Lower leg skin (tissue), 4 donors: ENCODE results near the gene DRD3. TPM values are rescaled to one million over a fixed set of nuclear protein-coding genes. Genes with fewer than 3 reads are reported as not detected.

Experiments
- DNase-seq, 2 donors: peaks; one replicate each; pipeline ENCODE4 v3.0.0-alpha.2; 2019; ENCODE audit warnings: low spot score in 2 of 2
- H3K4me3 ChIP-seq: fragments of 200-600 bp; sonication (generic); 2 replicates; pipeline ENCODE4 v1.5.1; 2017; ENCODE audit warnings: mild to moderate bottlenecking, low read depth; ENCODE audit not compliant: poor library complexity, severe bottlenecking
- CTCF ChIP-seq, 3 donors: fragments of 450-650 bp; IDR thresholded peaks; one replicate each; pipeline ENCODE4 v1.5.1; 2016; ENCODE audit warnings: antibody characterized with exemption in 3 of 3, mild to moderate bottlenecking in 3 of 3, moderate library complexity in 2 of 3
- POLR2A ChIP-seq, 2 donors: fragments of 450-650 bp; IDR thresholded peaks; one replicate each; pipeline ENCODE4 v1.6.1; 2016 to 2017; ENCODE audit warnings: antibody characterized with exemption in 2 of 2, mild to moderate bottlenecking in 1 of 2, moderate library complexity in 1 of 2
- WGBS, 2 donors: methylation state at CpG; one replicate each; pipeline ENCODE4 v1.1.5; 2018; 5-methylcytosine and 5-hydroxymethylcytosine counted together
- intact Hi-C: fragments of 100-400 bp; cut with DNase I; formaldehyde crosslinking; loops from one replicate; pipeline ENCODE4 v1.15.0; 2023; ENCODE audit warnings: low total_unique reads
- total RNA-seq, 4 donors: library from RNA; depleted of rRNA; stranded (reverse); fragments of >200 nt; gene quantifications; one replicate each; pipeline ENCODE4 v1.1.0, GENCODE V29; 2016

The DRD3 gene
- not detected for total RNA-seq

DNA sequence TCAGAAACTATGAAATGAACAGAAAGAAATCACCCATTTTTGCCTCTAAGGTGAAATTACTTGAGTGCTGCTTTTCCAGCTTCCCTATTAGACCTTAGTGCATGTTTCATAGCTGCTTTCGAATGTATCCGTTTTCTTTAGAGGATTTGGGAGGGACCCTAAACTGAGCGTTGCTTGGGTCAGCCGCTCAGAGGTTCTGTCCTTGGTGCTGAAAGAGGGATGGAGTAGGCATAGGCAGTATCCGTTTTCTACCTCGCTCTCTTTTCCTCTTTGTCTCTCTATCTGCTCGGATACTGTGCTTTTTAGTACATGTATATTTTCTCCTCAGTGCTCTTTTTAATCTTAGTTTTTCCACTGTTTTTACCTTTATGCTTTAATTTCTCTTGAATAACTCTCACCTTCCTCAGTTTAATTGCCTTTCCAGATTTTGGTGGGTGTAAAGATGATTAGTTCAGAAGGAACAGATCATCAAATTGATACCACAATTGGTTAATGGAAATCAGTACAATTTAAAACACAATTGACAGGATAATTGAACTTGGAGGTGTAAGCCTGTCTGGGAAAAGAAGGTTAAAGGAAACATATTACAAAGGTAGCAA lies at the start of gene DRD3:
TSS of gene DRD3 (minus strand) at position 283 of the 599 bp plus-strand sequence. CDS start 7,060 bp downstream, outside the sequence.
- no peak within 1 kb of the TSS for H3K4me3 ChIP-seq
- no peak for DNase-seq
- intact Hi-C loops: no loop called here
- WGBS, 2 donors: 6 to 8% methylated on average over 7 of the region's 7 CpGs
- TF ChIP-seq POLR2A (IDR thresholded peaks at IDR 0.05): no peak
- no peak for TF ChIP-seq CTCF (IDR thresholded peaks at IDR 0.05)

DNA sequence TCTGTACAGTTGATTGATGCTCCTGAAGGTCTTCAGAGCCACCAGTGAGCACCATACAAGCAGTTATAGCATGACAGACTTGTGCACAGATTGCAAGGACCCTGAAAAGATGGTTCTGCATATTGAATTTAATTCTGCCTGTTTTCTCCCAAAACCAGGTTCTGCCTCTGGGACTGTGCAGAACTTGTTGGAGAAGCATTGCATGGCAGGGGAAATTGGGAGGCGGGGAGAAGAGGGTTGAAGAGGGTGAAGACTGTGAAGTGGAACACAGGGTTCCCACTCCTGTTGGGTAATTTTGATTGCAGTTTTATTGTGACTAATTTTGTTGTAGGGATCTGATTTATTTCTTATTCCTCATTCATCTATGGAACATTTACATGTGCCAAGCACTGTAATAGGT lies 48.2 kb upstream of the DRD3 start:
- no peak for TF ChIP-seq CTCF (IDR thresholded peaks at IDR 0.05)
- no peak for TF ChIP-seq POLR2A (IDR thresholded peaks at IDR 0.05)
- H3K4me3 ChIP-seq: no peak overlapping the region
- no peak for DNase-seq
- 93 to 97% methylated on average over 1 of the region's 1 CpG for WGBS, 2 donors
- intact Hi-C loops: no loop called here

GRCh38 chr3:114226313-114226712 lies 47.5 kb upstream of the DRD3 start:
- TF ChIP-seq CTCF (IDR thresholded peaks at IDR 0.05): no peak
- no peak for TF ChIP-seq POLR2A (IDR thresholded peaks at IDR 0.05)
- 93% methylated on average over 2 of the region's 2 CpGs for WGBS, 2 donors
- intact Hi-C loops: no loop called here
- DNase-seq: no peak
- no peak overlapping the region for H3K4me3 ChIP-seq

DNA sequence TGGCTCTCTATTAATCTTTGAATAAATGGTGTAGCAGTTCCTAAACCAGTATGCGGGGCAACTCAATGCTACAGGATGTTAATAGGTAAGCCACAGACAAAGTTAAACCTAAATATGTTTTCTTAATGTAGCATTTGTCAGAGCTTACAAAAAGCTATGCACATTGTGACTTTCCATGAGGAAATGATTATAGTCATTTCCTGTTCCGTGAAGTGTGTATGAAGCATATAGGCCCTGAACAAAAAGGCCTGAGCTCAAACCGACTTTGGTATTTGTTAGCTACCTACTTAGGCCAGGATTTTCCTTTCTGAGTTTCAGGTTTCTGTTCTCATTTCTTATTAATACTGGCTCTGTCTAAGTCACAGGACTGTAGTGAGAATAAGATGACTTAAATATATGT lies 44.3 kb upstream of the DRD3 start:
- WGBS, 2 donors: 52 to 65% methylated on average over 3 of the region's 3 CpGs
- no peak for TF ChIP-seq POLR2A (IDR thresholded peaks at IDR 0.05)
- no peak for TF ChIP-seq CTCF (IDR thresholded peaks at IDR 0.05)
- intact Hi-C loops: no loop called here
- DNase-seq: no peak
- H3K4me3 ChIP-seq: no peak overlapping the region

- intact Hi-C loops: no loop called here
- TF ChIP-seq CTCF (IDR thresholded peaks at IDR 0.05) (no peak), POLR2A (IDR thresholded peaks at IDR 0.05) (no peak)
- no peak for DNase-seq
- H3K4me3 ChIP-seq: no peak overlapping the region
- 83 to 100% methylated on average over 1 of the region's 1 CpG for WGBS, 2 donors
Measured at GRCh38 chr3:114221881-114222264, 43.0 kb upstream of the DRD3 start.
